22Rv1 (cell line): ENCODE data around the gene PXYLP1.

Experiments
- CTCF ChIP-seq: fragments of 450-650 bp; IDR thresholded peaks from 2 replicates; pipeline ENCODE4 v1.5.1; 2017; ENCODE audit warnings: mild to moderate bottlenecking
- ZFX ChIP-seq: fragments of 450-650 bp; IDR thresholded peaks from 2 replicates; pipeline ENCODE4 v1.6.1; 2017; ENCODE audit warnings: antibody characterized with exemption, borderline replicate concordance

GRCh38 chr3:141307351-141308059, 75.9 kb downstream of the PXYLP1 start:
- TF ChIP-seq CTCF, result no peak
- no peak for TF ChIP-seq ZFX
